Kidney capillary endothelial cell (primary cell): Measurements from ENCODE around the gene NT5M.

Source experiments
- DNase-seq: peaks from one replicate; pipeline ENCODE4 v3.0.0-alpha.2; 2018; ENCODE audit warnings: low spot score

Gene NT5M

DNA sequence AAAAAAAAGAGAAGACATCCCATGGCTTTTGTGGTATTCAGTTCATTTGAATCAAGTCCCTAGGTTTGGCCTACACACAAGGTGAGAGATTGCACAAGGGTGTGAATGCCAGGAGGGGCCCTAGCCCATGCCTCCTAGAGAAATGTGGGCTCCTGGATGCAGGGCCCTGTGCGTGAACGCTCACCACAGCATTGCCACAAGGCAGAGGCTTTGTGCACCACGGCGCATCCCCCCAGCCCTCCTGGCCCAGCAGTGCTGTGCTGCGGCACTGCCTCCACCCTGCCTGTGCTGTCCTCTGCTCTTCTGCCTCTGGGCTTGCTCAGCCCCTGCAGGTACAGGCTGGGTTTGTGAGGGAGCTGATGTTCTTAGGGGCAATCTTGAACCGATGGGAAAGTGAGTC lies 92.7 kb downstream of the NT5M start:
- DNase-seq, result no peak
